ENCODE measurements around the gene CLBA1. TPM values are rescaled to one million over a fixed set of nuclear protein-coding genes. Genes with fewer than 3 reads are reported as not detected.

Gene CLBA1
- total and polyA plus RNA-seq, 12 donors, result 6.3 to 22.5 (median 9.5) TPM

GRCh38 chr14:104970231-104971068 is 15.1 kb upstream of the CLBA1 start:
- peaks cover 13 to 36% of the 10 kb centered on the region in 2 donors for H3K4me1 ChIP-seq (replicated peaks in 1 of 2)
- H3K27ac ChIP-seq, result no peak overlapping the region
- 70 to 84% (median 80%) methylated on average over 1 to 19 of the region's 19 CpGs for WGBS, 4 donors
- intact Hi-C loops (cut with DNase I), result loop anchor here in 1 of 2 donors (5.0 kb wide), 1 partner anchor 38 kb away; no protein-coding TSS in a partner anchor
- no peaks in the 10 kb centered on the region for H3K36me3 ChIP-seq (replicated peaks in 1 of 2)
- peaks cover 19% of the 10 kb centered on the region for H3K27me3 ChIP-seq
- no peaks in the 10 kb centered on the region for H3K9me3 ChIP-seq (replicated peaks in 1 of 3)
- no peak overlapping the region for H3K4me3 ChIP-seq
- peak in 1 of 7 donors; percentile 58 for DNase-seq
- TF ChIP-seq CTCF (IDR thresholded peaks at IDR 0.05) (no peak), POLR2A (IDR thresholded peaks at IDR 0.05) (no peak)

GRCh38 chr14:104971447-104972240 is 13.9 kb upstream of the CLBA1 start:
- WGBS, 4 donors, result 91 to 96% (median 95%) methylated on average over 6 to 12 of the region's 12 CpGs

GRCh38 chr14:104972301-104973134 is 13.1 kb upstream of the CLBA1 start:
- DNase-seq, result peak in 1 of 7 donors; percentile 30
- Histone ChIP-seq H3K36me3 (replicated peaks in 1 of 2) (no peaks in the 10 kb centered on the region), H3K4me1 (replicated peaks in 1 of 2) (peaks cover 15 to 47% of the 10 kb centered on the region in 2 donors), H3K27me3 (peaks cover 8% of the 10 kb centered on the region), H3K4me3 (no peak overlapping the region), H3K27ac (peak overlapping the region in 3 of 5 donors; percentile 48 to 87 (median 77)), H3K9me3 (replicated peaks in 1 of 3) (no peaks in the 10 kb centered on the region)
- intact Hi-C loops (cut with DNase I), result loop anchor here in 1 of 2 donors (5.0 kb wide), 1 partner anchor 40 kb away; no protein-coding TSS in a partner anchor
- TF ChIP-seq POLR2A (IDR thresholded peaks at IDR 0.05) (no peak), CTCF (IDR thresholded peaks at IDR 0.05) (no peak)
- WGBS, 4 donors, result 70 to 80% (median 72%) methylated on average over 8 to 28 of the region's 28 CpGs

More at GRCh38 chr14:104971447-104972240, 13.9 kb upstream of the CLBA1 start:
- intact Hi-C loops (cut with DNase I), result loop anchor here in 1 of 2 donors (5.0 kb wide), 1 partner anchor 39 kb away; no protein-coding TSS in a partner anchor
- H3K36me3 ChIP-seq (replicated peaks in 1 of 2), result no peaks in the 10 kb centered on the region
- H3K4me1 ChIP-seq (replicated peaks in 1 of 2), result peaks cover 13 to 47% of the 10 kb centered on the region in 2 donors
- H3K27ac ChIP-seq, result no peak overlapping the region
- TF ChIP-seq CTCF (IDR thresholded peaks at IDR 0.05) (no peak), POLR2A (IDR thresholded peaks at IDR 0.05) (no peak)
- no peak overlapping the region for H3K4me3 ChIP-seq
- DNase-seq, result peak in 1 of 7 donors; percentile 16
- no peaks in the 10 kb centered on the region for H3K9me3 ChIP-seq (replicated peaks in 1 of 3)
- H3K27me3 ChIP-seq, result peaks cover 16% of the 10 kb centered on the region
